LoVo (cell line): ENCODE results near the gene ADGRG7.

Experiments used
- DNase-seq: peaks from one replicate; pipeline ENCODE4 v3.0.0-alpha.2; 2016; ENCODE audit warnings: low spot score

ADGRG7 gene

DNA sequence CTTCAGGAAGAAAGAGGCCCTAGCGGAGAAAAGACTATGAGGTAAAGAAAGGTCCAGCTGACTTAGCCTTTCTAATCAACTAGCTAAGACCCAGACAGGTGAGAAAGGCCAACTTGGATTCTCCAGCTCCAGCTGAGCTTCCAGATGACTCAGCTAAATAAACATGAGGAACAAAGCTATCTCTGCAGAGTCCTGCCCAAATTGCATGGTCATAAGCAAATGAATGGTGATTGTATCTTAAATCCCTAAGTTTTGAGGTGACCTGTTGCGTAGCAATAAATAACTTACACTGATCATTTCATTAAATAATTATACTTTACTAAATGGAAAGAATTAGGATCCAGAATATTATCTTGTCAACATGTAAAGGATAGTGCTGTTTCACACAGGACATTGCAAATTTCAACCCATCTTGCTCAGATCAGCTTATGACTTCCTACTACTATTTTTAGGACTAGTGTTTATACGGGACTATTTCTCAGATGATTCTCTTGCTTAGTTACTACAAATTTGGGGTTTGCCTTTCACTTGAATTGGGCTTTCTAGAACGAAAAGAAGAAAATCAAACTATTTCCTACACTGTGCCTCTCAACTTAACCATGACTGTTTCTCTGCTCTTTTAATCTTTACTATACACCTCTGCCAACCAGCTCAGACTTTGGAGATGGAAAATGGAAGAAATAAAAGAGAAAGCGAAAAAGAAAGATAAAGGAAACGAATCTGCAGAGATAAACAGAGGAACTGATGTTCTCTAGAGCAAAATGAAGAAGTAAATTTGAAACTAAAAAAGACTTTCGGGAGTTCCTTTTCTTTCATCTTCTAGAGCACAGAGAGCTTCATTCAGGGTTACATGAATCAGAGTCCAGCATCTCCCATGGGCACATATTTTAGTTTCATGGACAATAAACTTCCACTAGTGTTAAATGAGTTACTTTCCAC, 6.6 kb upstream of the ADGRG7 start:
- peak; percentile 46 for DNase-seq

DNA sequence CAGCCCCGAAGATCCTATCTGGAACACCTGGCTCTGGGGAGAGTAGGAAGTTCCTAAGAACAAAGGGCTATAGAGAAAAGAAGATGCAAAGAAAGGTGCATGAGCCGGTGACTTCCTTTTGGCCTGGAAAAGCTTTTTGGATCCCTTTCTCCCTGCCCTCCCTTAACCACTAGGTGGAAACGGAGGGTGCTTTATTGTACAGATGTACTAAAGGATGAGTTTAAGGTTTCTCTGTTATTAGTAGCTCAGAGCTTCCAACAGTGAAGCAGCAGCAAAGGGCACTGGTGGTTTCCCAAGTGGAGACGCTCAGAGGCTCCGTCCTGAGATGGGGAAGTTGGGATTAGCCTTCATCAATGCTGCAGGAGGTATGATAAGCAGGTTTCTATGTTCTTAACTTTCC, 5.9 kb upstream of the ADGRG7 start:
- DNase-seq = no peak

DNA sequence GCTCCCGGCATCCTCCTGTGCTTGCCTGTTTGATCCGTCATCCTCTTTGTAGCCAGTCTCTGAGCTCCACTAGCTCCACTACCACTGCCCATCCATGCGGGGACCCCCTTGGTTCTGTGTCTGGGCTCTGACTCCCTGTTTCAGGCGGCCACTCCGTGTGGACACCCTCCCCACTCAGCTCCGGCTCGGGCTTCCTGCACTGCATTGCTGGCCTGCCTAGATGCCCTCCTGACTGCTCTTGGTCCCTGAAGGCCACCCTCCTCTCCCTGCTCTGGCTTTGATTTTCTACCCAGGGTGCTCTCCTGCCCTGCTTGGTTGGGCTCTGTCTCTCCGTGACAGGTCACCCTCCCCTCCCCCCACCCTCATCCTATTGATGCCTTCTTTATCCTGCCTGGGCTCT, 4.0 kb upstream of the ADGRG7 start:
- DNase-seq = no peak

DNA sequence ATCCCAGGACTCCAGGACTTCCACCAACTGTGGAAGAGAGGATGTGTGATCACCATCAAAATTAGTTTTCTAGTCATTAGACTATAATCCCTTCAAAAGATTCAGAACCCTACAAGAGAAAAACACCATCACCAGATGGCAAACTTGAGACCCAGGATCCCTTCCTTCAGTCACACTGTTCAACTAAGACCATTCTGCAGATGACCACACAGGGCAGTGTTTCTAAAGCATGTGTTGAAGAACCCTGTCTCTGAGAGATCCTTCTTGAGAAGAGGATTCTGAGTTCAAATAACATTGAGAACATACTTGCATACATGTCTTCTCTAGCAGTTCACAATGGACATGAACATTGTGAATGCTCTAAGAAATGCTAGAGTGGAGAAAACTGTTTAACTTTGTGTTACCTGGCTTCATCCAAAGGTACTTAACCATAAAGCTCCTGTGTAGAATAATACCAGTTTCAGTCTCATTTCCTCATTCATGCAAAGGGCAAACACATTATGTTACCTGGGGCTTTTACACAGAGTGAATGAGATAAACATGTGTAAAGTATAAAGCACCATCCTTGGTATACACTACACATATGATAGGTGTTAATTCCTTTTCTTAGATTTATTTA, 2.4 kb upstream of the ADGRG7 start:
- no peak for DNase-seq

DNA sequence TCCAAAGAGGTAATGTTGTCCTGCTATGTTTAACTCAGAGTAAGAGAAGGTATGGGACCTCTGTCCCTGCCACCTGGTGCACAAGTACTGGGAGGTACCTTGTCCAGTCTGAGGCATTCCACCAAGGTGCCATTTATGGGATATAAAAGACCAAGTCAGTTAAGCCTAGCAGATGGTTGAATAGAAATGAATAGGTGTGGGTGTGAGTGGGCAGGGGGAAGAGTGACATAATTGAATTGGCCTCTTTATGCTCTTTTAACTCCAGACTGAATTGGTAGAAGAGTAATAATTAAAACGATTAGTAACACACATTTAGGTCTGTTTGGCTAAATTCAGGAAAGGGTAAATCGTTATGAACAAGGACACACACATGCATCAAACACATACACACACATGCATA, 562 bp downstream of the ADGRG7 start:
- DNase-seq = no peak

DNA sequence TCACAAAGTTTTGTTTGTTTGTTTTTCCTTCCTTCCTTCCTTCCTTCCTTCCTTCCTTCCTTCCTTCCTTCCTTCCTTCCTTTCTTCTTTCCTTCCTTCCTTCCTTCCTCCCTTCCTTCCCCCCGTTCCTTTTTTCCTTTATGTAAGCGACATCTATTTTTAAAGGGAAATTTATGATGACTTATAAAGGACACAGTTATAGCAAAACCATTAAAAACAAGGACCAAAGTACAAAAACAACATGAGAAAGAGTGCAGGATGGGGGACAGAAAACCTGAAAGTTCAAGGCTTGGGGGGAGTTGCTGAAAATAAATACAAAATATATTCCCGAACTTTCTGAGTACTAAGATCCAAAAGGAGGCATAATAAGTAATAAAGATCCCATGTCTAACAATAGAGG, 1.8 kb downstream of the ADGRG7 start:
- DNase-seq = no peak

DNA sequence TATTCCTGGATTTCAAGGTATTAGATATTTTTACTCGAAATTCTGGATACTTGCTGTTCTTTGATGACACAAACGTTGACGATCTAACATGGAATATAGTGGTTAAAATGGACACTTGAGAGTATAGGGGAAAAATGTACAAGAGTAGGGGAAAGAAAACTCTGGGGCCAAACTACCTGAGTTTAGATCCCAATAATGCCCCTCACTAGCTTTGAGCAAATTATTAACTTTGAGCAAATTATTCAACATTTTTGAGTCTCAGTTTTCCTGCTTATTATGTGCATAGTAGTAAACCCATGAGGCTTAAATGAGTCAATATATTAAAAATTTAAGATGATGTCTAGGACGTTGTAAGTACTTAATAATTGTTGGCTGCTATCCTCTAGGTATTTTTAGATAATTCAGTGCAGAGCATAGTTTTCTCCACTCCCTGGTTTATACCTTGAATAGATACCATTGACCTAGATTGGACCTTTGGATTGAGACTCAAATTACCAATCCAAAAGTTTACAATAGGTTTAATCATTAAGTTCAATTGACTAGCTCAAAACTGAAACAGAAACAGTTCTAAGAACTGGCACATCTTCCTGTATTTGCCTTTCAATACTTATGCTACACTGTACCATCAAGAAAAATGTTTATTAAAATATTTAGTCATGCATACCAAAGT, 4.5 kb downstream of the ADGRG7 start:
- no peak for DNase-seq

DNA sequence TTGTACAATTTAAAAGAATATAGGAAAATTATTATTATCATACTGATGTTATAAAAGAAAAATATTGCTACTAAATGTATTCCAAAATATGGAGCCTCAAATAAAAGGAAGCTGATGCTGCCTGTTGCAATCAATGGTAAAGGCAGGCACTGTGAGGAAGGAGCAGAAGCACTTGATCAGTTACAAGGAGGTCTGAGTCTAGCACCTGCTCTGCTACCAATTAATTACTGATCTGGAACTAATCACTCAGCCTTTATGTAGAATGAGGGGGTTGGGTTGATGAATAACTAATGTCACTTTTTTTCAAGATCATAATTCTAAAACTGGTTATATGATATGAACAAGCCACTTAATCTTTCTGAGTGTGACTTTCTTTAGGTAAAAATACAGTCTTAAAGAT, 5.5 kb downstream of the ADGRG7 start:
- no peak for DNase-seq

DNA sequence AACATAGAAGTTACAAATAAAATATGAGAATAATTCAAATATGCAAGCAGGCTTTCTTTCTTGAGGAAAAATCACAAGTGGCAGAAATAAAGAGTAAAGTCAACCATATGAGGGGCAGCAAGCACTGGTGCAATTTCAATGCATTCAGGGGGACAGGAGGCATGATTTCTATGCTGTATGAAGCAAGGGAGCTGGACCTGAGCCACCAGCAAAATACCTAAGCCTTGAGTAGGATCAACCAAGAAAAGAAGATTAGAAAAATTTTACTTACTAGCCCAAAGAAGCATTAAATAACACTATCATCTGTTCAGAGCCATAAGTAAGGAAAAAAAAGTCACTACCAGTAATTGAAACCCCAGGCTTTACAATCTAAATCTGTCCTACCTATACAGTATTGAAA, 6.3 kb downstream of the ADGRG7 start:
- no peak for DNase-seq

DNA sequence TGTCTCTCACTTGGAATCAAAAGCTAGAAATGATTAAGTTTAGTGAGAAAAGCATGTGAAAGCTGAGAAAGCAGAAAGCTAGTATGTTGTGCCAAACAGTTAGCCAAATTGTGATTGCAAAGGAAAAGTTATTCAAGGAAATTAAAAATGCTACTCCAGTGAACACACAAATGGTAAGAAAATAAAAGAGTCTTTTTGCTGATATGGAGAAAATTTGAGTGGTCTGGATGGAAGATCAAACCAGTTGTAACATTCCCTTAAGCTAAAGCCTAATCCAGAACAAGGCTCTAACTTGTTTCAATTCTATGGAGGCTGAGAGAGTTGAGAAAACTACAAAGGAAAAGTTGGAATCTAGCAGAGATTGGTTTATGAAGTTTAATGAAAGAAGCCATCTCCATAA, 11.8 kb downstream of the ADGRG7 start:
- DNase-seq = no peak

DNA sequence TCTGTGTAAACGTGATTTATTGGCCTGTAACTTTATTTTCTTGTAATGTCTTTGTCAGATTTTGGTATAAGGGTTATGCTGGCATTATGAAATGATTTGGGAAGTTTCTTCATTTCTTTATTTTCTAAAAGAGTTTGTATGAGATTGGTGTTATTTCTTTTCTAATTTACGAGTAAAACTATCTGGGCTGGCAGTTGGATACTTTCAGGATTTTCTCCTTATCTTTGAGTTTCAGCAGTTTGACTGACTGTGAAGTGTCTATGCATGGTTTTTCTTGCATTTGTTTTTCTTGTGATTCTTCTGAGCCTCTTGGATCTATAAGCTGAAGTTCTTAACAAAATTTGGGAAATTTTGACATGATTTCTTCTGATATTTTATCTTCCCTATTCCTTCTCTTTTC, 18.1 kb downstream of the ADGRG7 start:
- DNase-seq = no peak

DNA sequence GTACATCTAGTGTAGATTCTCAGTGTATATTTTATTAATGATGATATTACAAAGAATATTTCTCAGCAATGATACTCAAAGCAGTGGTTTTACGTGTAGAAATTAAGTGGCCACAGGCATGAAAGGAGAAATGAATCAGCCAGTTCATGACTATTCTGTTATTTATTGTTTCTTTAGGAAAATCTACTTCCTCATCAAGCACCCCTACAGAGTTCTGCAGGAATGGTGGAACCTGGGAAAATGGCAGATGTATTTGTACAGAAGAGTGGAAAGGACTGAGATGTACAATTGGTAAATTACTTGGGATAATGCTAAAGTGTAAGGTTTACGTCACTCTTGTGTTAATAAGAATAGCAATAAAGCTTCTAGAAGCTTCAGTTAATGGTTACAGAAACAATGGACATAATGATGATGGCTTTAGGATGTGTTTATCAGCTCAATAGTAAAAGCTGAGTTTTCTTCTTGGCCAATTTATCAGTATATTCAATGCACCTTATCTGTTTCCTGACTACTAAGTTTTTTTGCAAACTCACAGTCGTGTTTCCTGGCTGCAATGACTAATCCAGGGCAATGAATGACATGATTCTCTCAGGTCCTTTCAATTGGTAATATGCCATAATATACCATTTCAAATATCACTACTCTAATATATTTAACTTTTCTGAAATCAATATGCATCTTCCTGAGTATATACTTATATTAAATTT, 20.2 kb downstream of the ADGRG7 start:
- no peak for DNase-seq

DNA sequence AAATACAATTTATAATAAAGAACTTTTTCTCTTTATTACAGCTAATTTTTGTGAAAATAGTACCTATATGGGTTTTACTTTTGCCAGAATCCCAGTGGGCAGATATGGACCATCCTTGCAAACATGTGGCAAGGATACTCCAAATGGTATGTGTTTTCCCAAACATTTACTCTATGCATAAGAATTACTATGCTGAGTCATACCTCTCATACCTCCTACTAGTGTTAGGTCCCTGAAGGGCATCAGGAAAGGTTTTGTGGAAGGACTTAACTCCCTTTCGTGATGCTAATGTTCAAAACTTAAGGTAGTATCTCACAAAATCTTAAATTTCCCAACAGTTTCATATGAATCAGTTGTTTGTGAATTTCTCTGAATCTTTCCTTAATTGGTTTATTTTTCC, 21.3 kb downstream of the ADGRG7 start:
- DNase-seq = no peak

DNA sequence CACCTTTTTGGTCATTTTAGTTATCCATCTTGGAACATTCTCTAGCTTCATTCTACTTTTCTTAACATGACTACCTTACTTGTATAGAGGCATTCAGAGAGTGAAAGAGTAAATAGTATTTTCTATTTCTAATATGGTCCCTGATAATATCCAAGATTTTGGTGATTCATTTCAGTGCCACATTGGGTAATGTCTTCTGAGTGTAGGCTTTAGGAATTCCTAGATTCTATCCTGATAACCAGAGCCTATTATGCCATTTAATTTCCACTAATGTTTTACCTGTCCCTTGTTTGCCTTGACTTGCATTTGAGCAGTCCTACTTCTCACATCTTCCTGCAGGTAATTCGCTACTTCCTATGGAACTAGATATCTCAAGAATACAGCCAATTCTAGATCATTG, 21.8 kb downstream of the ADGRG7 start:
- DNase-seq = no peak

DNA sequence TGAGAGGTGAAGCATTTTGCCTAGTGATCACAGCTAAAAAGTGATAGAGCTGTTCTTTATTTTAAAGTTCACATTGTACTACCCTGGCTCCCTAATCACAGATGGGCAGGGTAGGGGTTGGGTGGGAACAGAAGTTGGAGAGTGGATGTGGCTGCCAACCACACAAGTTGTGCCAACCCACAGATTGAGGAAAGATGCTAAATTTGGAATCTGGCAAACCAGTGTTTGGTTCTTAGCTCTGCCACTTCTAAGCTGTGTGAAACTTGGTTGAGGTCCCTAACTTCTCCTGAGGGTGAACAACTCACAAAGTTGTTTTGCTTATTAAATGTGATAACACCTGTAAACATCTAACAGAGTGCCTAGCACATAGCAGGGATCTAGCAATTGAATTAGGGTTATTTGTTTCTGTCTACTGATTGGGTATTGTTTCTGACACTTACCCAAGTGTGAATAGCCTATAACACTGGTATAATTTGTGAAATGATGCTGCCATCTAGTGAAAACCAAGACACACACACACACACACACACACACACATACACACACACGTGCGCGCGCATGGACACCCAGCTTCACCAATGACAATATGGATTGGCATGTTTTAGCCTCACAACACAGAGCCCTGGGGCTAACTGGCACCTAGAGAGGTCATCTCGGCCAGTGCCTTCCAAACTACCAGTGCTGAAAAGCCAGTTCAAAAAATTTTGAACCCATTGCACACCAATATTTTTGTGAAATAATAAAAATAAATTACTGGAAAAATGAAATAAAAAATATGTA, 25.3 kb downstream of the ADGRG7 start:
- peak; percentile 16 for DNase-seq

DNA sequence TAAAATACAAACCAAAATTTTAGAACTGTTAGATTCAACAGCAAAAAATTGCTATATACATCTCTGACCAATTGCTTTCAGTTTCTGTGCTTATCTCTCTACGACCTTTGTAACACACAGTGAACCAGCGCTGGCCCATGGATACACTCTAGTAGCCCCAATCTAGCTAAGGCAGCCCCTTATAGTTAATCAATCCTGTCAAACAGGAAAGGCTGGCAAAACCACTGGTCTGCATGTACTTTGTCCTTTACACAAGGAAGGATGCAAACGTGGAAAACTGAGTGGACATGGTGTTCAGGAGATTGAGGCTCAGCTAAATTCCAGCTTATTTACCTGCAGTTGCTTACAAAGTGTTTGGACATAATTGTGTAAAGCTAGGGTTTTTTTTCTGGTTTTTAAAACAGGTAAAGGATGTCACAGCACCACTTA, 25.9 kb downstream of the ADGRG7 start:
- DNase-seq = no peak

DNA sequence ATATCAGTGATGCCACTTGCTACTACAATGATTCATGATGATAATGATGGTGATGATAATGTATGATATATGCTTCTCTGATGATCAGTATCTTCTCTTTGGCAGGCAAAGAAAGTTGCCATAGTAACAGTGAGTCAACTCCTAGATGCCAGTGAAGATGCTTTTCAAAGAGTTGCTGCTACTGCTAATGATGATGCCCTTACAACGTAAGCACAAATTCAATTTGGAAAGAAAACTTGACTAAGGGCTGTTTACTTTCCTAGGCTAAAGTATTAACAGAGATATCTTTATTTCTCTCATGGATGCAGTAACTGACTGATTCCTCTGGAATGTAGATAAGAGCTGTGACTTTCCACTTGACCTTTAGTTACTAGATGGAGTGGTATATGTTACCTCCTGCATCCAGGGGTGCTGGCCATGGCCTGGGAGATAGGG, 27.8 kb downstream of the ADGRG7 start:
- no peak for DNase-seq

DNA sequence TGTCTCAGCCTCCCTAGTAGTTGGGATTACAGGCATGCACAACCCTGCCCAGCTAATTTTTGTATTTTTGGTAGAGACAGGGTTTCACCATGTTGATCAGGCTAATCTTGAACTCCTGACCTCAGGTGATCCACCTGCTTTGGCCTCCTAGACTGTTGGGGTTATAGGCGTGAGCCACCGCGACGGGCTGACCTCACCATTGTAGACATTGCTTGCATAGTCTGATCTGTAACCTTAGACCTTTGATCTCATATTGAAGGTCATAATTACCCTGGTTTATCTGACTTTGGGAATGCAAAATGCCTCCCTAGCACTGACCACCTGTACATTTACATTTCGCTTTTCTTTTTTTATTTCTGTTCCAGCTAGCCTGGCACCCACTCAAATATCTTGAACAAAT, 31.2 kb downstream of the ADGRG7 start:
- DNase-seq = no peak

DNA sequence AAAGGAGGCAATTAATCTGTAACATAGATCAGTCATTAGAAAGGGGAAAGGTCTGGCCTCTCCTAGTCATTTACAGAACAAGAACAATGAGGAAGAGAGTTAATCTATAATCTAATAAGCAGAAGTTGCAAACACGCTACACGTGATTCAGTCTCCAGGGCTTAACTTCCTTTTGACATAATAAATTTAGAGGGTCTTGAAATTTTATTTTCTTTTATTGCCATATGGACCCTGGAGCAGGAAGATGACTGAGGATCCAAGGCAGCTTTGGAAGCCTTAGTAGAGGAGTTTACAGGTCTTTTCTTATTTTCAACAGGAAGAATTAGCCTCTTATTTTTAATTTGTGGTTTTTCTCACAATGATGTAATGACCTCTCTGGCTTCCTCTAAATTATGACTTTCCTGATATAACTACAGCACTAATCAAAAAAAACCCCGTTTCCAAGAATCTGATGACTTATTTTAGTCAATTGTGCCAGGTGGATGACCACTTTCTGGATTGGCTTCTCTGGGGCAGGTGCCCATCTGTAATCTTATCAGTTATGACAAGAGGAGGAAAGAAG, 32.2 kb downstream of the ADGRG7 start:
- no peak for DNase-seq

DNA sequence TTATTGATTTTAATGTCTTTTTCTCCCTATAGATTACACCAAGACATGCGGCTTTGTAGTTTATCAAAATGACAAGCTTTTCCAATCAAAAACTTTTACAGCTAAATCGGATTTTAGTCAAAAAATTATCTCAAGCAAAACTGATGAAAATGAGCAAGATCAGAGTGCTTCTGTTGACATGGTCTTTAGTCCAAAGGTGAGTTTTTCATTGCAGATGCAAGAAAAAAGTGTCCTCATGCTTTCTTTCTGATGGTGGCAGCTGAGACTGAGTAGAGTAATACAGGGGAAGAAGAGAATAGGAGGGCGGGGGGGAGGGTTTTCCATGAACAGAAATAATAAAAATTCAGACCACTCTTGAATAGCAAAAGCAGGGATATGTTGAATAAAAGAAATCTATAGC, 36.5 kb downstream of the ADGRG7 start:
- DNase-seq = no peak

DNA sequence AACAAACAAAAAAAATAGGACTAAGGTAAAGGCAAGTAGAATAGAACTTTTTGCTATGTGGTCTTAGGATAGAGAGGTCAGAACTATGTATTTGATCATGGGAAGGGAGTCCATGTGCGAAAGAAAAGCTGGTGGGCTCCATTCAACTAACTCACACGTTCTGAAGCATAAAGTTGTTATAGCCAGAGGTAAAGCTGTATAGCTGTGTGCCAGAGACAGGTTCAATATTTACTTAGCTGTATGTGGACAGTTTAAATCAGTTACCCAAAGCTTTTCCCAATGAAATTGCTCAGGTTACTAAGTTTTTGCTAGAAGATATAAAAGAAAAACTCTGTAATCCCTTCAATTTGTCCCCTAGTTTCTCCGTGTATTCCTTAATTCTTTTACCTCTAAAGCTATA, 37.8 kb downstream of the ADGRG7 start:
- DNase-seq = no peak
